ENCODE data around the gene GLB1L2. TPM values are rescaled to one million over a fixed set of nuclear protein-coding genes. Genes with fewer than 3 reads are reported as not detected.

The GLB1L2 gene
- total RNA-seq, 2 donors from 2014 or later: 2.5 to 4.1 TPM

- no peaks in the 10 kb centered on the region for H3K36me3 ChIP-seq
- H3K27me3 ChIP-seq (replicated peaks; ENCODE audit: insufficient read depth): no peaks in the 10 kb centered on the region
- H3K4me1 ChIP-seq (ENCODE audit: control insufficient read depth in 1 of 2, low read depth in 2 of 2): no peaks in the 10 kb centered on the region
- ATAC-seq (ENCODE audit: insufficient number of reproducible peaks, low FRiP score, low read depth) (no peak), DNase-seq (ENCODE audit: low spot score) (no peak)
- TF ChIP-seq CTCF (IDR thresholded peaks at IDR 0.05): no peak
- no peak overlapping the region for H3K4me3 ChIP-seq
- H3K27ac ChIP-seq: no peak overlapping the region
- no peaks in the 10 kb centered on the region for H3K9me3 ChIP-seq
Measured at GRCh38 chr11:134374171-134374570, 42.4 kb downstream of the GLB1L2 start.

DNA sequence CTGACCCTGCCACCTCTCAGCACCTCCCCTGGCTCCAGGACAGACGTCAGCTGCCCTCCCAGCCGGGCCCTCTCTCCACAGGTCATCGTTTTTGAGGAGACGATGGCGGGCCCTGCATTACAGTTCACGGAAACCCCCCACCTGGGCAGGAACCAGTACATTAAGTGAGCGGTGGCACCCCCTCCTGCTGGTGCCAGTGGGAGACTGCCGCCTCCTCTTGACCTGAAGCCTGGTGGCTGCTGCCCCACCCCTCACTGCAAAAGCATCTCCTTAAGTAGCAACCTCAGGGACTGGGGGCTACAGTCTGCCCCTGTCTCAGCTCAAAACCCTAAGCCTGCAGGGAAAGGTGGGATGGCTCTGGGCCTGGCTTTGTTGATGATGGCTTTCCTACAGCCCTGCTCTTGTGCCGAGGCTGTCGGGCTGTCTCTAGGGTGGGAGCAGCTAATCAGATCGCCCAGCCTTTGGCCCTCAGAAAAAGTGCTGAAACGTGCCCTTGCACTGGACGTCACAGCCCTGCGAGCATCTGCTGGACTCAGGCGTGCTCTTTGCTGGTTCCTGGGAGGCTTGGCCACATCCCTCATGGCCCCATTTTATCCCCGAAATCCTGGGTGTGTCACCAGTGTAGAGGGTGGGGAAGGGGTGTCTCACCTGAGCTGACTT is 43.2 kb downstream of the GLB1L2 start:
- no peak overlapping the region for H3K4me3 ChIP-seq
- ATAC-seq (ENCODE audit: insufficient number of reproducible peaks, low FRiP score, low read depth): no peak
- no peak for TF ChIP-seq CTCF (IDR thresholded peaks at IDR 0.05)
- no peaks in the 10 kb centered on the region for H3K36me3 ChIP-seq
- H3K4me1 ChIP-seq (ENCODE audit: control insufficient read depth in 1 of 2, low read depth in 2 of 2): no peaks in the 10 kb centered on the region
- H3K9me3 ChIP-seq: no peaks in the 10 kb centered on the region
- H3K27ac ChIP-seq: no peak overlapping the region
- no peaks in the 10 kb centered on the region for H3K27me3 ChIP-seq (replicated peaks; ENCODE audit: insufficient read depth)
- DNase-seq (ENCODE audit: low spot score): no peak

GRCh38 chr11:134376150-134376921 is 44.5 kb downstream of the GLB1L2 start:
- Histone ChIP-seq H3K4me3 (no peak overlapping the region), H3K27ac (no peak overlapping the region), H3K27me3 (replicated peaks; ENCODE audit: insufficient read depth) (no peaks in the 10 kb centered on the region), H3K36me3 (no peaks in the 10 kb centered on the region), H3K9me3 (no peaks in the 10 kb centered on the region), H3K4me1 (ENCODE audit: control insufficient read depth in 1 of 2, low read depth in 2 of 2) (no peaks in the 10 kb centered on the region)
- DNase-seq (ENCODE audit: low spot score) (no peak), ATAC-seq (ENCODE audit: insufficient number of reproducible peaks, low FRiP score, low read depth) (no peak)
- TF ChIP-seq CTCF (IDR thresholded peaks at IDR 0.05): no peak

GRCh38 chr11:134377876-134378275 is 46.1 kb downstream of the GLB1L2 start:
- H3K36me3 ChIP-seq: no peaks in the 10 kb centered on the region
- H3K27me3 ChIP-seq (replicated peaks; ENCODE audit: insufficient read depth): no peaks in the 10 kb centered on the region
- H3K9me3 ChIP-seq: no peaks in the 10 kb centered on the region
- H3K27ac ChIP-seq: no peak overlapping the region
- no peak for TF ChIP-seq CTCF (IDR thresholded peaks at IDR 0.05)
- no peak overlapping the region for H3K4me3 ChIP-seq
- ATAC-seq (ENCODE audit: insufficient number of reproducible peaks, low FRiP score, low read depth) (no peak), DNase-seq (ENCODE audit: low spot score) (no peak)
- no peaks in the 10 kb centered on the region for H3K4me1 ChIP-seq (ENCODE audit: control insufficient read depth in 1 of 2, low read depth in 2 of 2)

GRCh38 chr11:134379241-134379640 is 47.5 kb downstream of the GLB1L2 start:
- no peaks in the 10 kb centered on the region for H3K9me3 ChIP-seq
- no peaks in the 10 kb centered on the region for H3K27me3 ChIP-seq (replicated peaks; ENCODE audit: insufficient read depth)
- no peak for ATAC-seq (ENCODE audit: insufficient number of reproducible peaks, low FRiP score, low read depth)
- DNase-seq (ENCODE audit: low spot score): no peak
- H3K4me3 ChIP-seq: no peak overlapping the region
- H3K36me3 ChIP-seq: no peaks in the 10 kb centered on the region
- no peaks in the 10 kb centered on the region for H3K4me1 ChIP-seq (ENCODE audit: control insufficient read depth in 1 of 2, low read depth in 2 of 2)
- H3K27ac ChIP-seq: no peak overlapping the region
- no peak for TF ChIP-seq CTCF (IDR thresholded peaks at IDR 0.05)
